Measurements from ENCODE around the gene OTP.

Gene OTP

GRCh38 chr5:77637998-77638762 lies at the start of gene OTP:
TSS of gene OTP (minus strand) at chr5:77638713. CDS start at chr5:77638549, 164 bp downstream.
- Mint-ChIP-seq H3K9me3 (peaks cover 11% of the 10 kb centered on the region), H3K27ac (no peak within 1 kb of the TSS), H3K27me3 (ENCODE audit: low read depth, poor library complexity) (peaks cover 100% of the 10 kb centered on the region), H3K36me3 (ENCODE audit: low read depth) (no peaks in the 10 kb centered on the region), H3K4me3 (peak within 1 kb of the TSS; percentile 49), H3K4me1 (peaks cover 42% of the 10 kb centered on the region)
- no peak for DNase-seq
- no peak for TF ChIP-seq CTCF (IDR thresholded peaks at IDR 0.05)

- DNase-seq = no peak
These were observed 44.7 kb upstream of the OTP start for GRCh38 chr5:77683171-77683732.

GRCh38 chr5:77670526-77670925 lies 32.0 kb upstream of the OTP start:
- H3K4me1 Mint-ChIP-seq = no peaks in the 10 kb centered on the region
- no peak for TF ChIP-seq CTCF (IDR thresholded peaks at IDR 0.05)
- no peak for DNase-seq
- peaks cover 7% of the 10 kb centered on the region for H3K27me3 Mint-ChIP-seq (ENCODE audit: low read depth, poor library complexity)
- H3K36me3 Mint-ChIP-seq (ENCODE audit: low read depth) = no peaks in the 10 kb centered on the region
- H3K27ac Mint-ChIP-seq = no peak overlapping the region
- H3K9me3 Mint-ChIP-seq = peaks cover 10% of the 10 kb centered on the region
- H3K4me3 Mint-ChIP-seq = no peak overlapping the region

More at GRCh38 chr5:77683171-77683732, 44.7 kb upstream of the OTP start:
- H3K36me3 Mint-ChIP-seq (ENCODE audit: low read depth) = peaks cover 4% of the 10 kb centered on the region
- TF ChIP-seq CTCF (IDR thresholded peaks at IDR 0.05) = no peak
- no peak overlapping the region for H3K4me3 Mint-ChIP-seq
- no peak overlapping the region for H3K27ac Mint-ChIP-seq
- peaks cover 5% of the 10 kb centered on the region for H3K27me3 Mint-ChIP-seq (ENCODE audit: low read depth, poor library complexity)
- no peaks in the 10 kb centered on the region for H3K4me1 Mint-ChIP-seq
- no peaks in the 10 kb centered on the region for H3K9me3 Mint-ChIP-seq

GRCh38 chr5:77669677-77670076 lies 31.2 kb upstream of the OTP start:
- Mint-ChIP-seq H3K9me3 (peaks cover 2% of the 10 kb centered on the region), H3K27me3 (ENCODE audit: low read depth, poor library complexity) (peaks cover 3% of the 10 kb centered on the region), H3K36me3 (ENCODE audit: low read depth) (no peaks in the 10 kb centered on the region), H3K27ac (no peak overlapping the region), H3K4me1 (no peaks in the 10 kb centered on the region), H3K4me3 (no peak overlapping the region)
- DNase-seq = no peak
- no peak for TF ChIP-seq CTCF (IDR thresholded peaks at IDR 0.05)

- Mint-ChIP-seq H3K9me3 (no peaks in the 10 kb centered on the region), H3K27ac (no peak overlapping the region), H3K4me1 (no peaks in the 10 kb centered on the region), H3K27me3 (ENCODE audit: low read depth, poor library complexity) (peaks cover 7% of the 10 kb centered on the region), H3K36me3 (ENCODE audit: low read depth) (no peaks in the 10 kb centered on the region), H3K4me3 (no peak overlapping the region)
- no peak for DNase-seq
- no peak for TF ChIP-seq CTCF (IDR thresholded peaks at IDR 0.05)
These were observed 24.8 kb upstream of the OTP start for GRCh38 chr5:77663090-77663863.

Measured in nephron progenitor cell (in vitro differentiated cells).